DOHH2 (cell line): ENCODE results near the gene HTR4.

Experiments used
- H3F3A ChIP-seq: fragments of 200-600 bp; sonication (generic), shearing (Covaris generic); 2 replicates; pipeline ENCODE4 v1.6.0; 2016; ENCODE audit warnings: antibody characterized with exemption, mild to moderate bottlenecking; ENCODE audit not compliant: control insufficient read depth, insufficient read depth
- H3K27ac ChIP-seq: fragments of 200-600 bp; sonication (generic); 2 replicates; pipeline ENCODE4 v1.5.1; 2014; ENCODE audit warnings: low read depth, mild to moderate bottlenecking, low read length, moderate library complexity
- H3K27me3 ChIP-seq: fragments of 200-600 bp; sonication (generic); 2 replicates; pipeline ENCODE4 v1.6.1; 2014; ENCODE audit warnings: mild to moderate bottlenecking, low read length, mixed read lengths; ENCODE audit not compliant: control insufficient read depth
- H3K36me3 ChIP-seq: fragments of 200-600 bp; sonication (generic); 2 replicates; pipeline ENCODE4 v1.6.1; 2014; ENCODE audit warnings: mild to moderate bottlenecking, low read length, moderate library complexity, mixed read lengths; ENCODE audit not compliant: control insufficient read depth
- H3K4me1 ChIP-seq: fragments of 200-600 bp; sonication (generic); 2 replicates; pipeline ENCODE4 v1.6.1; 2014; ENCODE audit warnings: mild to moderate bottlenecking, low read length, mixed read lengths; ENCODE audit not compliant: control insufficient read depth
- H3K4me2 ChIP-seq: fragments of 200-600 bp; sonication (generic); 2 replicates; pipeline ENCODE4 v1.6.0; 2014; ENCODE audit warnings: mild to moderate bottlenecking, low read length, moderate library complexity
- H3K4me3 ChIP-seq: fragments of 200-600 bp; sonication (generic); 2 replicates; pipeline ENCODE4 v1.5.1; 2014; ENCODE audit warnings: mild to moderate bottlenecking, low read length, mixed read lengths
- H3K79me2 ChIP-seq: fragments of 200-600 bp; sonication (generic); 2 replicates; pipeline ENCODE4 v1.6.1; 2014; ENCODE audit warnings: mild to moderate bottlenecking, low read length, mixed read lengths; ENCODE audit not compliant: control insufficient read depth
- H3K9me2 ChIP-seq: fragments of 200-600 bp; sonication (generic); replicated peaks from 2 replicates; pipeline ENCODE4 v1.6.1; 2014; ENCODE audit warnings: mild to moderate bottlenecking, low read length, mixed read lengths; ENCODE audit not compliant: control insufficient read depth
- H3K9me3 ChIP-seq: fragments of 200-600 bp; sonication (generic); 2 replicates; pipeline ENCODE4 v1.6.1; 2014; ENCODE audit warnings: antibody characterized with exemption, low read length, mixed read lengths; ENCODE audit not compliant: control insufficient read depth, insufficient read depth
- H4K20me1 ChIP-seq: fragments of 200-600 bp; sonication (generic); 2 replicates; pipeline ENCODE4 v1.6.0; 2014; ENCODE audit warnings: low read depth, mild to moderate bottlenecking, antibody characterized with exemption, low read length, moderate library complexity; ENCODE audit not compliant: control insufficient read depth, insufficient read depth
- CTCF ChIP-seq: fragments of 200-600 bp; sonication (generic); IDR thresholded peaks from one replicate; pipeline ENCODE4 v1.5.1; 2014; ENCODE audit warnings: antibody characterized with exemption, mild to moderate bottlenecking, low read depth, low read length; ENCODE audit not compliant: poor library complexity, severe bottlenecking
- EZH2phosphoT487 ChIP-seq: fragments of 200-600 bp; sonication (generic); IDR thresholded peaks from 2 replicates; pipeline ENCODE4 v1.6.1; 2017; ENCODE audit warnings: borderline replicate concordance, mild to moderate bottlenecking, antibody characterized with exemption, low read length, moderate library complexity, mixed read lengths

HTR4 gene

DNA sequence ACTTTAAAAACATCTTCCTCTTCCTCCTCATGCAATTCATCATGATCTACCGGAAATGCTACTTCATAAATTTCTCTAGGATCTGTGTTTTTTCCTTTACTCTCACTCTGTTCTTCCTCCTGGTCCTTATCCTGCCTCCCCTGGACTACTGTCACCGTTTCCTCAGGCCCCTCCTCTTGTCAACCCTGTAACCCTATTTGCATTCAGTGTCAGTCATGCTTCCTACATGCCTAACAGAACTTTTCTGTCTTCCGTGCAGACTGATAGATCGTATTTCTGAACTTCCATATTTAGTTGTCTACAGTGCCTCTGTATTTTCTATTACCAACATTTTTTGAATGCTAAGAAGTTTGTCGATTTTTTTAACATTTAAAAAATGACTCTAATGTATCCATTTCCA lies 27.3 kb downstream of the HTR4 start:
- H3K79me2 ChIP-seq = no peaks in the 10 kb centered on the region
- no peaks in the 10 kb centered on the region for H3K9me3 ChIP-seq
- no peak for TF ChIP-seq CTCF
- TF ChIP-seq EZH2phosphoT487 = no peak
- H3K4me2 ChIP-seq = no peak overlapping the region
- H3K27me3 ChIP-seq = 0 out of 2 replicates have a peak, but pooled peaks cover under 1% of the 10 kb centered on the region
- no peaks in the 10 kb centered on the region for H3K9me2 ChIP-seq
- no peaks in the 10 kb centered on the region for H3F3A ChIP-seq
- no peaks in the 10 kb centered on the region for H4K20me1 ChIP-seq
- no peaks in the 10 kb centered on the region for H3K36me3 ChIP-seq
- H3K4me1 ChIP-seq = no peaks in the 10 kb centered on the region
- H3K4me3 ChIP-seq = no peak overlapping the region
- H3K27ac ChIP-seq = no peak overlapping the region

- Histone ChIP-seq H3K27ac (no peak overlapping the region), H3K9me3 (no peaks in the 10 kb centered on the region), H3K27me3 (no peaks in the 10 kb centered on the region), H3F3A (no peaks in the 10 kb centered on the region), H3K9me2 (no peaks in the 10 kb centered on the region), H3K4me1 (no peaks in the 10 kb centered on the region), H3K4me2 (no peak overlapping the region), H3K4me3 (no peak overlapping the region), H4K20me1 (no peaks in the 10 kb centered on the region), H3K36me3 (no peaks in the 10 kb centered on the region), H3K79me2 (no peaks in the 10 kb centered on the region)
- TF ChIP-seq EZH2phosphoT487 (no peak), CTCF (no peak)
Measured at GRCh38 chr5:148626081-148626613, 28.2 kb downstream of the HTR4 start.

DNA sequence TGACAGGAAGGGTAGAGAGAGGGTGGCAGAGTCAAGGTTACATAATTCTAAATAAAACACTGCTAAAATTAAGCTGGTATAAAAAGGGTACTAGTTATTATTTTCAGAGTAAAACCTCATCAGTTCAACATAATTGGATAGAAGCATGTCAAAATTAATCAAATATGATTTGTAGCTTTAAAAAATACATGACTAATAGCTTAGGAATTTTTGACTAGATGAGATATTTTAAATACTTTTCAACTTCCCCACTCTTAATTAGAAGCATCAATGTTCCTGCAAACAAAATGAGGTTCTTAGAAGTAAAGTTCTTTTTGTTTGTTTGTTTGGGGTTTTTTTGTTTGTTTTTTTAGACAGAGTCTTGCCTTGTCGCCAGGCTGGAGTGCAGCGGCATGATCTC lies 29.1 kb downstream of the HTR4 start:
- Histone ChIP-seq H3K27me3 (no peaks in the 10 kb centered on the region), H3K4me3 (no peak overlapping the region), H3K36me3 (no peaks in the 10 kb centered on the region), H4K20me1 (no peaks in the 10 kb centered on the region), H3K27ac (no peak overlapping the region), H3K9me2 (no peaks in the 10 kb centered on the region), H3K9me3 (no peaks in the 10 kb centered on the region), H3F3A (no peaks in the 10 kb centered on the region), H3K4me2 (no peak overlapping the region), H3K4me1 (no peaks in the 10 kb centered on the region), H3K79me2 (no peaks in the 10 kb centered on the region)
- no peak for TF ChIP-seq EZH2phosphoT487
- TF ChIP-seq CTCF = no peak
